HG03025 (cell line): Measurements from ENCODE around the gene ERAP2.
"Not testable (repeated sequence)": the region's sequence is repeated elsewhere in the genome, so short reads cannot be mapped to it uniquely, and the experiment has no call there.

Experiments used
- ATAC-seq: cut with Tn5 transposase; IDR thresholded peaks from one replicate; pipeline ENCODE4 v1.9.1; 2021; ENCODE audit warnings: mild to moderate bottlenecking, moderate library complexity; ENCODE audit not compliant: unreplicated experiment, low FRiP score

ERAP2 gene

DNA sequence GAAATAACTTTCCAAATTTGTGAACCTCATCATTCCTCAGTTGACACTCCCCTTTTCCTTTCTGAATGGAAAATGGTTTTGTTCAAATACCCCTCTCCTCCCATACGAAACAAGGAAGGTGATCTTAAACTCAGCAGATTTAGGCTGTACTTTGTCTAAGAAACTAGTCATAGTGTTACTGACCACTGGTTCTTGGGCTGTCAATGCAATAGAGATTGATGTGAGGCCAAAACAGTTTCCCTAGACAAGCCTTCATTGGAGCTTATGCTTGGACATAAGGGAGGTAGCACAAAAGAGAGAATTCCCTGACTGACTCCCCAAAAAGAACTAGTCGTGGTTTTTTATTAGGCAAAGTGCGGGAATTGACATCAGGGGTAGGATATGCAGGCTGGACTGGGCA lies 54.3 kb downstream of the ERAP2 start:
- ATAC-seq, result no peak

DNA sequence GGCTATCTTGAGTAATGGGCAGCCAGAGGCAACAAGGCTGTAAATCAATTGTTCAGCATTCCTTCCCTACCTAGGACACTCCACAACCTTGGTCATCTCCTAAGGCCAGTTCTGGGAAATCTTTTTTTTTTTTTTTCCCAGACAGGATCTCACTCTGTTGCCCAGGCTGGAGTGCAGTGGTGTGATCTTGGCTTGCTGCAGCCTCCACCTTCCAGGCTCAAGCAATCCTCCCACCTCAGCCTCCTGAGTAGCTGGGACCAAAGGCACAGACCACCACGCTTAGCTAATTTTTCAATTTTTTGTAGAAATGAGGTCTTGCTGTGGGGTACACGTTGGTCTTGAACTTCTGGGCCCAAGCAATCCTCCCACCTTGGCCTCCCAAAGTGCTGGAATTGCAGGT lies 54.7 kb downstream of the ERAP2 start:
- not testable (repeated sequence) for ATAC-seq

- no peak for ATAC-seq
These were observed 55.3 kb downstream of the ERAP2 start for GRCh38 chr5:96931605-96932004.

- no peak for ATAC-seq
These were observed 55.7 kb downstream of the ERAP2 start for GRCh38 chr5:96932026-96932425.

DNA sequence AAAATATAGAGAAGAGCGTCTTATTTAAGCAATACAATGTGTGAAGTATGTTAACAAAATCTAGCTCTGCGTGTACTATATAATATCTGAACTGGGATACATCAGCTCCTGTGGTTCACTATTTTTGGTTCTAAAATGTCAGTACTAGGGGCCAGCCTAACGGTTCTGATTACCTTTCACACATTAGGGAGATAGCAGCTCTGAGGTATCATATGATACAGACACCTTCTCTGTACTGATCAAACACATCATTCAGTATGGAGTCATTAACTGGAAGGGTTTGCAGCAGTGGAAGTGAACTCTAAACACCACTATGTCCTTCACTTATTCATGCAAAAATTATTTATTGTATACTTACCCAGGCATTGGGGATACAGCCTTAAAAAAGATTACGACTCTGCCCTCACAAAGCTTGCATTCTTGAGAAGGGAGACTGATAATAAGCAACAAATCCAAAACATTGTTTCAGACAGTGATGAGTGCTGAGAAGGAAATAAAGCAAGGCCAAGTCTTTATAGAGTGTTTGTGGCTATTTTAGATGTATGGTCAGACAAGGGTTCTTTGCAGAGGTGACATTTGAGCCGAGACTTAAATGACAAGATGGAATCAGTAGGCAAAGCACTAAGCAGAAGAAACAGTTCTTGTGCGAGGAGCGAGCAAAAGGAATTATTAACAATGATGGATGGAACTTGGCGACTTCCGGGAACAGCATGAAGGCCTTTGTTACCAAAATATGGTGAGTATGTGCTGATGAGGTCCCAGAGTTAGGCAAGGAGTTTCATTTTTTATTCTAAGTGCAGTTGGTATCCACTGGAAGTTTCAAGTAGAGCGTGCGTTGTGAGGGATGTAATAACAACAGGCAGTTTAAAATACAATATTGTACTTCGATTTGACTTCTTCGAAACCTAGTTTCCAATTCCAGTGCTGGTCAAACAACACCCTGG lies 57.7 kb downstream of the ERAP2 start:
- no peak for ATAC-seq

DNA sequence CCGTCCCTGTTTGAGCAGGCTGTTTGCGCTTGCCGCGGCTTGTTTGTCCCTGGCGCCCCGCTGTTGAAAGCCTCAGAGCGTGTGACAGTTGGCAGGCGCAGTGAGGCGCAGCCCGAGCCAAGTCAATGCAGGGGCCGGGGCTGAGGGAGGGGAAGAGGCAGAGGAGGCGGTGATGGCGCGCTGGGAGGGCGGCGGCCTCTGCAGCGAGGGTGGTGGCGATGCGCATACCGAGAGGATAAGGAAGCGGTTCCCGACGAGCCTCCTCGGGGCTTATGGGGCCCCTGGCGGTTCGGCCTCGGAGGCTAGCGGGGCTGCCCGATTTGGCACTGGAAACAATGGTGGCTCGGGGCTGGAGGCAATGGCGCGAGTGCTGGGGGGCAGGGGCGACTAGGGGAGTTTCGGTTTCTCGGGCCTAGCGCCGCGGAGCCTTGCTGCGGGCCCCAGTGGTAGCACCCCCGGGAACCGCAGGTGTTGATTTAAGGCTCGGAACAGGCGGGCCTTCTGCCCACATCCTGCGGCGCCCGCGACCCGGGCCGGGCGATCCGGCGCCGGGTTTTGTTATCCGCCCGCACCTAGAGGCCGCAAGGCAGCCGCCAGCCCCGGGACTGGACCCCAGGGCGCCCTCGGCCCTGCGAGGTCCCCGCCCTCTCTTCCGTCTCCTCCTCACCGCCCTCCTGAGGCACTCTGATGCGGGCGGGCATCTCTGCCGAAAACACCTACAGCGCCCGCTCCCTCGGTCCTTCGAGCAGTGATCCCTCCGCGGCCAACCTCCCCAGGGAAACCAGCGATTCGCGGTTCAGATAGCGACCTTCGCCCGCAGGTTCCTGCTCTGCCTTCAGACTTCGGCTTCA lies 58.6 kb downstream of the ERAP2 start:
- peak; percentile 61 for ATAC-seq

- peak; percentile 53 for ATAC-seq
These were observed 59.5 kb downstream of the ERAP2 start, which contains the start of gene LNPEP for GRCh38 chr5:96935559-96936430. TSS of gene LNPEP (plus strand) at chr5:96936080. CDS start at chr5:96936156, 76 bp downstream.

DNA sequence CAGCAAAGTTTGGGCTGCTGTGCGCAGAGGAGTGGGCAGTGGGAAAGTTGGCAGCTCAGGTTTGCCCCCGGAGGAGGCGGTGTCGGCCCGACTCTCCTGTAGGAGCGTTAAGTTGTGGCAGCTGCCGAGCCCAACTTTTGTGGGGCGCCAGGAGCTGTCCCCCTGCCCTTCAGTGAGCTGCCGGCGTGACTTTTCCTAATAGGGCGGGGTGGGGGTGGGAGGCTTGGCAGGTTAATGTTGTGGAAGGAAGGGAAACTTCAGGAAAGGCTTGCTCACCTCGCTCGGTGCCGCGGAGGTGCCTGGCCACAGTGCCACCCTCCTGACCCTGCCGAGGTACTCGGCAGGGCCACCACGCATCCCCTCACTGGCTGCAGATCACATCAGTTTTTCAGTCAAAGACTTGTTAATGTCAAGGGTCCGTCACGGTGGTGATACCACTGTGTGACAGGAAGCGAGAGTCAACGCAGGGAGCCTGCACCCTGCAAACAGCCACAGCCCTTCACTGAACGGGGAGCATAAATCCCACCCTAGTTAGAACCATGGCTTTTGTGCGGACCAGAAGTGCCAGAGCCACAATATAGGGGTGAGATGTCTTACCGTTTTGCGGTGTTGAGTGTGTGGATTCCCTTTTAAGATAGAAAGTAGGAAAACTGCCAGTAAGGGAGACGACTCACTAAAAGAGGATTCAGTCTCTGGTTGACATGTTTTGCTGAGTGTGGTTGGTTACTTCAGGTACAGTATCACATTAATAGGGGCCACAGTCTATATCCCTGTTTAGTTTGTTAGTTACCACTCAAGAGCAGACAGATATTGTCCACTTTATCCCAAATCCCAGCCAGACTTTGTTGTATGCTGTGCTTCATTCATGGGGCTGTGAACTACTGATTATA lies 60.4 kb downstream of the ERAP2 start:
- ATAC-seq, result peak; percentile 13

GRCh38 chr5:96940586-96940985 lies 64.3 kb downstream of the ERAP2 start:
- ATAC-seq, result no peak

DNA sequence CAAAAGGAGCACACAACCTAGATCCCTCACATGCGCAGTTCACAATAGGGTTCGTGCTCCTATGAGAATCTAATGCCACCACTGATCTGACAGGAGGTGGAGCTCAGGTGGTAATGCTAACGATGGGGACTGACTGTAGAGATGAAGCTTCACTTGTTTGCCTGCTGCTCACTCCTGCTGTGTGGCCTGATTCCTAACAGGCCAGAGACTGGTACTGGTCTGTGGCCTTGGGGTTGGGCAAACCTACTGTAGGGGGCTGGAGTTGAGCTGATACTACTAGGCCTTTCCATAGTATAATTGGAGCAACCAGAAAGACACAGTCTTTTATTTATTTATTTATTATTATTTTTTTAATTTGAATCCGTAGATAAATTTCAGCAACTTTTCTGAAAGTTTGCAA lies 64.8 kb downstream of the ERAP2 start:
- ATAC-seq, result no peak

DNA sequence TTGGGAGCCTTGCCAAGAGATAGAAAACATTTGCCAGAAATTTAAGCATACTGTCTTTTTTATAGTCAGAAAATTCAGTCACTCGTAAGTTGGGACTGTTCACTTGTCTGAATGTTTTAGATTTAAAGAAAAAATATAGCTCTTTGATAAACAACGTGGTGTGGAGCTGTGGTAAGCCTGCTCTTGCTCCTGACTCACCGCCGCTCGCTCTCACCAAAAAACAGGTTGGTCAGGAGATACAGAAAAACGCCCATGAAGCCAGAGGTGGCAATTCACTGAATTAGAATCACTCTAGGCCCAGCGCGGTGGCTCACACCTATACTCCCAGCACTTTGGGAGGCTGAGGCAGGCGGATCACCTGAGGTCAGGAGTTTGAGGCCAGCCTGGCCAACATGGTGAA lies 65.8 kb downstream of the ERAP2 start:
- no peak for ATAC-seq

DNA sequence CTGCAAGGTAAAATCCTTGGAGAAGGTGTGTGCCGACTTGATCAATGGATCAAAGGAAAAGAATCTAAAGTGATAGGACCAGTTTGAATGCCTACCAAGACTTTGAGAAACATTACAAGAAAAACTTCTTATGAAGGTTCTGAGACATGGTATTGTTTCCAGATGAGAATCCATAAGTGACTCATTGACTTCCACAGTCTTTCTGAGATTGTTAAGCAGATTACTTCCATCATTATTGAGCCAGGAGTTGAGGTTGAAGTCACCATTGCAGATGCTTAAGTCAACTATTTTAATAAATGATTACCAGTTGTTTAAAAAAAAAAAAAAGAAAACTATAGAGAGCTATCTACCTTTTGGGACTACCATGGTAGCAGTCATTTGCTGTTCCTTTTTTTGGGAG lies 66.6 kb downstream of the ERAP2 start:
- no peak for ATAC-seq

GRCh38 chr5:96943799-96944198 lies 67.5 kb downstream of the ERAP2 start:
- no peak for ATAC-seq

DNA sequence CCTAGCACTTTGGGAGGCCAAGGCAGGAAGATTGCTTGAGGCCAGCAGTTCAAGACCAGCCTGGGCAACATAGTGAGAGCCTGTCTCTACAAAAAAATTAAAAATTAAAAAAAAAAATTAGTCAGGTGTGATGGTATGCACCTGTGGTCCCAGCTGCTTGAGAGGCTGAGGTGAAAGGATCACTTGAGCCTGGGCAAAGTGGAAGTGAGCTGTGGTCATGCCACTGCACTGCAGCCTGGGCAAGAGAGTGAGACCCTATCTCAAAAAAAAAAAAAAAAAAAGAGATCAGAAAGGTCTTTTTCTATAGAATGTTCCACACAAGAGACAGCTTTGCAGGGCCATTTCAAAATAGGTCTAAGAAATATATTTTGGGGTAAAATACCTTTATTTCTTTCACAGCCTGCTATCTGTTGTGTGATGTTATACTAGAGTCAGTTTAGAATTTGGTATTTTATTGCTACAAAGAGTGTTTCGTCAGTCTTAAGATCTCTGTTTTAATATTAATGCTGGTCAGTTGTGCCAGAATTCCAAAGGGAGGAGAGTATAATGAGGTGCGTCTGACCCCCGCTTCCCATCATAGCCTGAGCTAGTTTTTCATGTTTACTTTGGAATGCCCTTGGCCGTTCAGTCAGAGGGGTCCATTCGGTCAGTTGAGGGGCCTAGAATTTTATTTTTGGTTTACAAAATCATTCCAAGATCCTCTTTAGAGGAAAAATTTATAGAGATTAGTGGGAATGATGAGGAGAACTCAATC lies 69.0 kb downstream of the ERAP2 start:
- no peak for ATAC-seq

DNA sequence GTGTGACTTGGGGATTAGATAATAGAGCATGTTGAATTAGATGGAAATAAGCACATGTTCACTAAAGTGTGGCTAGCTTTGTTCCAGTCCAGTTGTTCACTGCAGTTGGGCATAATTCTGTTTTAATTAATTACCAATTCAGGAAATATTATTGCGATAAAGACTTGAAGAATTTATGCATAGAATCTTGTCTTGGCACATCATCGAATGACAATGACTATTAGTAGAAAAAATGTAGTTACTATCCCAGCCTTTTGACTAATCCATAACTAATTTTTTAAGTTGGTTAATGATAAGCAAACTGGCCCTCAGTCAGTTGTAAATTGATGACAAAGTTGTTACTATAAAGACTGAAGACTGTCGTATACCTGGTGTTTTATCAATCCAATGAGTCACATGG lies 70.1 kb downstream of the ERAP2 start:
- no peak for ATAC-seq

- no peak for ATAC-seq
These were observed 75.9 kb downstream of the ERAP2 start for GRCh38 chr5:96952118-96952750.

DNA sequence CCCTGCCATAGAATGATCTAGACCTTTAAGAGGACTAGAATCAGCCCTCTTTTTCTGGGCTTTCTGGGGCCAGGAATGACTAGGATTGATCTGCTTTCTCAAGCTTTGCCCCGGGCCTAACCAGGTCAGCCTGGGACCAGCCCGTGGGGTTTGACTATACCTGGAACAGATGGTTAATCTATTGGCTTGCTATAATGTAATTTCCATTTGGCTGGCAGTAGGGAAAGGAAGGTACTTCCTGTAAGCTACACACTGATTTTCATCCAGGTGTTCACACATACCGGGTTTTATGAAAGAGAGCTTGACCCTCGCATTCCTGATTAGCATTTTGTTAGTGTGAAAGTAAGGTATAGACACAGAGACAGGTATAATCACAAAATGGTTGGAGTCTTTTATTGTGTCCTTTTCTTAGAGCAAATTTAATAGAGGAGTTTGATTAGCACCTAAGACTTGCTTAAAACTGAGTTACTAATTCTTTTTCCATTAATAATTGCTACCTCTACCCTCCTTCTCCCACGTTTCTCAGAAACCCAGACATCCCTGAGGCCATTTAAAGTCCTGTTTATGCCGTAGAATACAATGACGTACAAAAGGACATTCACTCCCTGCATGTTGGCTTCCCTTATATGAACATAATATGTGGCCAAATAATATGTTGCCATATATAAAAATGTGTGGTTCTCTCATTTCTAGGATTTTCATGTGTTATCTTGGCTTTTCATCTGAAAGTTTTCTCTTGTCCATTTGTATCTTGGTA lies 76.9 kb downstream of the ERAP2 start:
- no peak for ATAC-seq
